H7 (cell line): ENCODE data around the gene CNTN3. TPM values are rescaled to one million over a fixed set of nuclear protein-coding genes. Genes with fewer than 3 reads are reported as not detected.
A peak's percentile ranks its signal among the peaks of the same experiment; 100 is the strongest.

ENCODE experiments used
- DNase-seq: peaks from one replicate; pipeline ENCODE4 v3.0.0; 2012
- H3K27me3 ChIP-seq: 2 replicates; pipeline ENCODE4 v1.6.0; 2011; ENCODE audit warnings: mild to moderate bottlenecking, low read length; ENCODE audit not compliant: control insufficient read depth, insufficient read depth
- H3K36me3 ChIP-seq: replicated peaks from 2 replicates; pipeline ENCODE4 v1.5.1; 2011; ENCODE audit warnings: low read length; ENCODE audit not compliant: control insufficient read depth, insufficient read depth
- H3K4me3 ChIP-seq: 2 replicates; pipeline ENCODE4 v1.5.1; 2011; ENCODE audit warnings: low read depth, mild to moderate bottlenecking, control low read depth, low read length, moderate library complexity; ENCODE audit not compliant: insufficient read depth
- total RNA-seq: library from RNA; depleted of rRNA; stranded (reverse); fragments of >200 nt; shearing (Covaris generic); gene quantifications from 2 replicates; pipeline ENCODE4 v1.2.3, GENCODE V29; 2014

CNTN3 gene
- total RNA-seq, 1 experiment from 2014 or later: 0.14 TPM

DNA sequence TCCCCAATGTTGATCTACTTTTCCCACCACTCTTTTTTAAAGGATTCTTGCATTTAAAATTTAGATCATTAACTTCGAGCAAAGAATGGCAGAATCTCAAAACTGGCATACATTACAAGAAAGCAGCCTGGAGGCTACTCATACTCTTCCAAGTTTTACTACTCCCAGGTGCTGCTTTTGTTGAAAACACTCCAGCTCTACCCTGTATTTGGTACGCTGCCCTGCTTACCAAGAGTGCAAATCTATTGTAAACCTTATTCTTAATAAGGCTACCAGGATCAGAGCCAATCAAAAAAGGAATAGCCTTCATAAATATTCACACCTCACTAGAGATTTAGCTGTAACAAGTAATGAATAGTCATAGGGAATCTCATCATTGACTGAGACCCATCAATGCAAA lies 11.6 kb upstream of the CNTN3 start:
- no peak overlapping the region for H3K4me3 ChIP-seq
- H3K36me3 ChIP-seq: no peaks in the 10 kb centered on the region
- no peak for DNase-seq
- no peaks in the 10 kb centered on the region for H3K27me3 ChIP-seq

DNA sequence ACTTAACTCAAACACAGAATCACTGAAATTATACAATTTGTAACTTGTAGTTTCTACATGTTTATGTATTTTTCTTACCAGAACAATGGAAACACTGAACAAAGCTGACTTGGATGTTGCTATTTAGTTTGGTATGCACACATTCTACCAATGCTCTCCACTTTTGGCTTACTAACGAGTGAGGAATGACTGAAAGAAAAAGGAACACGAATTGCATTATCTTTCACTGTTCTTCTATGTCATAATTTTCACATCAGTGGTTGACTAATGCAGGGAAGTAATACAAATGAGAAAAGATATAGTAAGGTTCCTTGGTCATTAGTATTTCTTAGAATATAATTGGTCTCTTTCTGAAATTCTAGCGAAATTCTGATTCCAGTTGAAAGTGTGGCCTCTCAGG lies 9.8 kb upstream of the CNTN3 start:
- Histone ChIP-seq H3K27me3 (no peaks in the 10 kb centered on the region), H3K36me3 (no peaks in the 10 kb centered on the region), H3K4me3 (no peak overlapping the region)
- no peak for DNase-seq

- no peaks in the 10 kb centered on the region for H3K27me3 ChIP-seq
- no peaks in the 10 kb centered on the region for H3K36me3 ChIP-seq
- DNase-seq: no peak
- H3K4me3 ChIP-seq: no peak overlapping the region
Measured at GRCh38 chr3:74623261-74623836, 8.9 kb upstream of the CNTN3 start.

GRCh38 chr3:74621581-74621980 lies 7.1 kb upstream of the CNTN3 start:
- H3K4me3 ChIP-seq: no peak overlapping the region
- peaks cover 1% of the 10 kb centered on the region; the same call in 1 of the 2 replicates for H3K27me3 ChIP-seq
- no peaks in the 10 kb centered on the region for H3K36me3 ChIP-seq
- DNase-seq: no peak

DNA sequence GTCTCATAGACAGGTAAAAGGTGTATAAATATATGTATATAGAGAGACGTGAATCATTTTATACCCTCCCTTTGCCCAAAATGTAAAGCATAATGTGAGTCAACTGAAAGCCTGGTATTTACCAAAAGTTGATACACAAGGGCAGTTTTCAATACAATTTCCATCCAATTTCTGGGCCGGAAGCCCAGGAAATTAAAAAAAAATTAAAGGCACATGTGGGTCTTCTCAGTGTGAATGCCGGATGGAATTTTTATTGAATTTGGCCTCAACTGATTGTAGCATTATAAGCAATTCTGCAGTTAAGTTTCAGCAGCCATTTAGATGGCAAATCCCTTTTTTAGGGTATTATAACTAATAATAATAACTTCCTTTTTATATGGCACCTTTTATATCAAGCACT lies 3.3 kb upstream of the CNTN3 start:
- Histone ChIP-seq H3K36me3 (no peaks in the 10 kb centered on the region), H3K4me3 (no peak overlapping the region), H3K27me3 (peaks cover 35% of the 10 kb centered on the region)
- DNase-seq: no peak

DNA sequence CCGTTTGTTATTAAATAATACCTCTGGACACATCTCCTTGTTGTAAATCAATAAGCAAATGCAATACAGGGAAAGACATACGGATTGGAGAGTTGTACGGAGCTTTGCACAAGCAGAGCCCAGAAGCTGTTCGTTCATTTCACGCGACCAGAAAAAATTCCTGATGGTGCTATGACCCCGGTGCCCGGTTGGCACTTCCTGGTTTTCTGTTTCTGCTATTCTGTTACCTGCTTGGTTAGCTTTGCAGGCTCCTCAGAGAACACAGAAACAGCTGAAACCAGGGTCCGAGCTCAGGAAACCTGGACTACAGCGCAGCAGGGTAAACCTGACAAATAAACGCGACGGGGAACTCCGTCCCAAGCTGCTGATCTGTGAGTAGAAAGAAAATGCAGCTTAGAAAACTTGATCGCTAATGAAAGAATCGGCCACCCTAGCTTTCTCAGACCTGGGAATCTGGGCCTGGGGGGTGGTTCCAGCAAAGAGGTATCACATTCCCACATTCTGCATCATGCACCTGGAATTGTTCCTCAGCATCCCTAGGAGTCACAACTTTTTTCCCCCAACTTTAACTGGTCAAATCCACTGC lies 845 bp downstream of the CNTN3 start:
- Histone ChIP-seq H3K27me3 (peaks cover 47% of the 10 kb centered on the region), H3K4me3 (peak overlapping the region; percentile 30), H3K36me3 (no peaks in the 10 kb centered on the region)
- DNase-seq: peak; percentile 16

- peak; percentile 5 for DNase-seq
- H3K36me3 ChIP-seq: no peaks in the 10 kb centered on the region
- no peak overlapping the region for H3K4me3 ChIP-seq
- peaks cover 47% of the 10 kb centered on the region for H3K27me3 ChIP-seq
Measured at GRCh38 chr3:74613060-74613459, 1.4 kb downstream of the CNTN3 start.

GRCh38 chr3:74611206-74611605 lies 3.3 kb downstream of the CNTN3 start:
- H3K27me3 ChIP-seq: peaks cover 43% of the 10 kb centered on the region

DNA sequence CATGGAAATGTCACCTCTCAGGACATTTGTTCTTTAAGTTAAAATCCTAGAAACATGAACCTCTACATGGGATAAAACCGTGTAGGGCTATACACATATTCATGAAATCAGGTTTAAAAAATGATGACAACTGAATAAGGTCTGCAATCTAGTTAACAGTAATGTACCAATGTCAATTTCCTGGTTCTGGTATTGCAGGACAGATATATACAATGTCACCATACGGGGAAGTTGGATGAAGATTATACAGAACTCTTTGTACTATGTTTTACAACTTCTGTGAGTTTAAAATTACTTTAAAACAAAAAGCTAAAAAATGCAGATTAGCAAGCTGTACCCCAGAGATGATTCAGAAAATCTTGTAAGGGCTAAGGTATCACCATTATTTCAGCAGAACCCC lies 6.7 kb downstream of the CNTN3 start:
- no peak for DNase-seq
- Histone ChIP-seq H3K36me3 (no peaks in the 10 kb centered on the region), H3K27me3 (peaks cover 12% of the 10 kb centered on the region), H3K4me3 (no peak overlapping the region)

More at GRCh38 chr3:74611206-74611605, 3.3 kb downstream of the CNTN3 start:
- Histone ChIP-seq H3K4me3 (no peak overlapping the region), H3K36me3 (no peaks in the 10 kb centered on the region)
- DNase-seq: no peak

- peaks cover 4% of the 10 kb centered on the region; the same call in 1 of the 2 replicates for H3K27me3 ChIP-seq
- no peaks in the 10 kb centered on the region for H3K36me3 ChIP-seq
- DNase-seq: no peak
- no peak overlapping the region for H3K4me3 ChIP-seq
Measured at GRCh38 chr3:74606996-74607395, 7.5 kb downstream of the CNTN3 start.

GRCh38 chr3:74605437-74605836 lies 9.0 kb downstream of the CNTN3 start:
- H3K36me3 ChIP-seq: no peaks in the 10 kb centered on the region
- no peak for DNase-seq
- no peaks in the 10 kb centered on the region for H3K27me3 ChIP-seq
- H3K4me3 ChIP-seq: no peak overlapping the region

- no peaks in the 10 kb centered on the region for H3K27me3 ChIP-seq
- no peaks in the 10 kb centered on the region for H3K36me3 ChIP-seq
- no peak overlapping the region for H3K4me3 ChIP-seq
- DNase-seq: no peak
Measured at GRCh38 chr3:74603292-74603691, 11.2 kb downstream of the CNTN3 start.

DNA sequence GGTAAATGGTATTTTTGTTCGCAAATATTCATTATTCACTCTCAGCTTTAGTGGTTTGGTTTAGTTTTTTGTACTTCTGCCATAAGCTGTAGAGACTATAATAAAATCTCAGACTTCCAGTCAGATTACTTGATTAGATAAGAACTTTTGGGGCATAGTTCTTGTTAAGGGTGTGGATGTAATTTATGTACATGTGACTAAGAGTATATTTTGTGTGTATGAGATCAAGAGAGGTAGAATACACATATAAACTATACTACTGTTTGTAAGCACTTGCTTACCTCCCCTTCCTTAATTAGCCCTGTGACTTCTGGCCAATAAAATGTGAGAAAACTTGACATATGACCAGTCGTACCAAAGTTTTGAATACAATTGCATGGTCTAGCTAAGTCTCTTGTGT lies 12.0 kb downstream of the CNTN3 start:
- Histone ChIP-seq H3K36me3 (no peaks in the 10 kb centered on the region), H3K27me3 (no peaks in the 10 kb centered on the region), H3K4me3 (no peak overlapping the region)
- no peak for DNase-seq

GRCh38 chr3:74601793-74602192 lies 12.7 kb downstream of the CNTN3 start:
- Histone ChIP-seq H3K4me3 (no peak overlapping the region), H3K36me3 (no peaks in the 10 kb centered on the region), H3K27me3 (no peaks in the 10 kb centered on the region)
- DNase-seq: no peak

- no peak for DNase-seq
- no peaks in the 10 kb centered on the region for H3K27me3 ChIP-seq
- no peaks in the 10 kb centered on the region for H3K36me3 ChIP-seq
- no peak overlapping the region for H3K4me3 ChIP-seq
Measured at GRCh38 chr3:74599564-74599963, 14.9 kb downstream of the CNTN3 start.

- DNase-seq: no peak
- no peaks in the 10 kb centered on the region for H3K36me3 ChIP-seq
- no peak overlapping the region for H3K4me3 ChIP-seq
- H3K27me3 ChIP-seq: no peaks in the 10 kb centered on the region
Measured at GRCh38 chr3:74593152-74593551, 21.3 kb downstream of the CNTN3 start.
